Lower leg skin (tissue), 3 donors: Measurements from ENCODE around the gene BCAT1.

ENCODE experiments used
- CTCF ChIP-seq, 3 donors: fragments of 450-650 bp; IDR thresholded peaks; one replicate each; pipeline ENCODE4 v1.5.1; 2016; ENCODE audit warnings: antibody characterized with exemption in 3 of 3, mild to moderate bottlenecking in 3 of 3, moderate library complexity in 2 of 3
- POLR2A ChIP-seq, 2 donors: fragments of 450-650 bp; IDR thresholded peaks; one replicate each; pipeline ENCODE4 v1.6.1; 2016 to 2017; ENCODE audit warnings: antibody characterized with exemption in 2 of 2, mild to moderate bottlenecking in 1 of 2, moderate library complexity in 1 of 2

DNA sequence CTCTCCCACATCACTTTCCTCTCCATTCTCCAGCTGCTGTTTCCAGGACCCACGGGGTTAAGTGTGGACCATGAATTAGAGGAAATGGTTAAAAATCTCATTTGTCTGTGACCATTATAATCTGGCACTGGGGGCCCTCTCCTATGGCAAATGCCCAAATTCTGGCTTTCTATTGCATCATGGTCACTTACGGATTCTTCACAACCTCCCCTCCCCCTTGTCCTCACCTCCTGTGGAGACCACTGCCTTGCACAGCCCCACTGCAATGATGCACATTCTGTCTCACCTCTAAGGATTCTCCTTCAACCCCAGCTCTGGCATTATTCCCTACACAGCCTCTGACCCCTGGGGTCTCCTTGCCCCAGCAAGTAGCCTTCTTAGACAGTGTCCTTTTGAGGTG, 18.9 kb downstream of the BCAT1 start:
- no peak for TF ChIP-seq CTCF (IDR thresholded peaks at IDR 0.05)
- no peak for TF ChIP-seq POLR2A (IDR thresholded peaks at IDR 0.05)
